ENCODE measurements around the gene PYHIN1.

GRCh38 chr1:159014851-159015250 is 83.5 kb downstream of the PYHIN1 start:
- TF ChIP-seq, protein P1, sequence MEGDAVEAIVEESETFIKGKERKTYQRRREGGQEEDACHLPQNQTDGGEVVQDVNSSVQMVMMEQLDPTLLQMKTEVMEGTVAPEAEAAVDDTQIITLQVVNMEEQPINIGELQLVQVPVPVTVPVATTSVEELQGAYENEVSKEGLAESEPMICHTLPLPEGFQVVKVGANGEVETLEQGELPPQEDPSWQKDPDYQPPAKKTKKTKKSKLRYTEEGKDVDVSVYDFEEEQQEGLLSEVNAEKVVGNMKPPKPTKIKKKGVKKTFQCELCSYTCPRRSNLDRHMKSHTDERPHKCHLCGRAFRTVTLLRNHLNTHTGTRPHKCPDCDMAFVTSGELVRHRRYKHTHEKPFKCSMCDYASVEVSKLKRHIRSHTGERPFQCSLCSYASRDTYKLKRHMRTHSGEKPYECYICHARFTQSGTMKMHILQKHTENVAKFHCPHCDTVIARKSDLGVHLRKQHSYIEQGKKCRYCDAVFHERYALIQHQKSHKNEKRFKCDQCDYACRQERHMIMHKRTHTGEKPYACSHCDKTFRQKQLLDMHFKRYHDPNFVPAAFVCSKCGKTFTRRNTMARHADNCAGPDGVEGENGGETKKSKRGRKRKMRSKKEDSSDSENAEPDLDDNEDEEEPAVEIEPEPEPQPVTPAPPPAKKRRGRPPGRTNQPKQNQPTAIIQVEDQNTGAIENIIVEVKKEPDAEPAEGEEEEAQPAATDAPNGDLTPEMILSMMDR (IDR thresholded peaks at IDR 0.05; ENCODE audit: low read depth, low read length): no peak
- no peak for TF ChIP-seq POLR2A (IDR thresholded peaks at IDR 0.05; ENCODE audit: extremely low read depth, insufficient read length)
- TF ChIP-seq, protein P2, sequence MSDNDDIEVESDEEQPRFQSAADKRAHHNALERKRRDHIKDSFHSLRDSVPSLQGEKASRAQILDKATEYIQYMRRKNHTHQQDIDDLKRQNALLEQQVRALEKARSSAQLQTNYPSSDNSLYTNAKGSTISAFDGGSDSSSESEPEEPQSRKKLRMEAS (IDR thresholded peaks at IDR 0.05; ENCODE audit: low read depth, low read length): no peak
- TF ChIP-seq MYC (IDR thresholded peaks at IDR 0.05; ENCODE audit: low read depth, low read length): no peak

Measured in NB4 (cell line).